Stimulated activated CD8-positive, alpha-beta memory T cell treated with anti-CD3 and anti-CD28 coated beads, Interleukin-2, amount 100 ng/mL, for 1 hour (primary cell): Measurements from ENCODE around the gene KXD1.
"Not testable (repeated sequence)": the region's sequence is repeated elsewhere in the genome, so short reads cannot be mapped to it uniquely, and the experiment has no call there.

Experiments
- DNase-seq, 2 donors: peaks; one replicate each; pipeline ENCODE4 v3.0.0-alpha.2; 2020; ENCODE audit warnings: low read depth in 2 of 2

Gene KXD1

GRCh38 chr19:18580311-18580710 is 22.6 kb downstream of the KXD1 start:
- DNase-seq, result no peak

DNA sequence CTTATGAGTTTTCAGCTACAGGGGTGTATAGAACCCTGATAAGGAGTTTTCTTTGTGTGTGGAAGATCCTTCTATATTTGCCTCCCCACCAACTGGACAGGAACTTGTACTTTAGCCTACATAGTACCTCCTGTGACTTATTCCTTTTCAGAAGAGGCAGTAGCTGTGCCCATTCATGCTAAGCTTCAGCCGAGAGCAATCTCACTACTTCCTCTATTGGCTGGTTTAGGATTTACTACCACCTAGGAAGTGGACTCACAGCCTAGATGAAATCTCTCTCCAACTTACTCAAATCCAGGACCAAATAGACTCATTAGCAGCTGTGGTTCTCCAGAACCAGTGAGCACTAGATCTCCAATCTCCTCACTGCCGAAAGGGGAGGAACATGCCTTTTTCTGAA is 28.6 kb downstream of the KXD1 start:
- DNase-seq, result no peak

- no peak for DNase-seq
These were observed 29.9 kb downstream of the KXD1 start for GRCh38 chr19:18587561-18587960.

GRCh38 chr19:18587962-18588610 is 30.4 kb downstream of the KXD1 start:
- DNase-seq, result no peak

DNA sequence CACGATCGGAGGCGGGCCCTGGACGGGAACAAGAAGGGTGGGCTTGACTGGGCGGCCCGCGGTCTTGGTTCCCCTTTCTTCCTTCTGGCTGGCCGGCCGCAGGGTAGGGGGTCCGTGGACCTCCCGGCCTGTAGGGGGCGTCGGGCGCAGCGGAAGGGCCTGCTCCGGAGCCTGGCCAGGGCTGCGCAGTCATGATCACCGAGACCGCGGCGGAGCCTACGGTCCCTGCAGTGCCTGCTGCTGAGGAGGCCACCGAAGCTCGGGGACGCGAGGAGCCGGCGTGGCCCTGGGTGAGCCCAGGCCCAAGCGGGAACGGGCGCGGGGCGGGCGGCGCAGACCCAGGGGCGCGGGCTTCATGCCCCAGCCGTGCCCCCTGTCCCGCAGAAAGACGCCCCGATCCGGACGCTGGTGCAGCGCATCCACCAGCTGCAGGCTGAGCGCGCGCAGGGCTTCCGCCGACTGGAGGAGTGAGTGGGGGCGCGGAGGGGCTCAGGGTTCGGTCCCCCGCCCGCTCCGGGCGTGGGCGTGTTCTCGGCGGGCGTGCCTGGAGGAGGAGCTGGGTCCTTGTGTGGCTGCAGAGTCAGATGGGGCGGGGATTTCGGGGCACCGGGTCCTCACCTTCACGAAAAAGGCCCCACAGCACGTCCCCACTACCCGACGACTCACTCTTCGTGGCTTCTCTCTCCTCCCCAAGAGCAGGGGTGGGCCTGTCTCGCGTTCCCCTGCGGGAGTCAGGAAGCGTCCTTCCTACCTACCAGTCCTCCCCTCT is 31.1 kb downstream of the KXD1 start, which contains the start of gene REX1BD:
Gene REX1BD, plus strand, starts transcription at position 188 of the 769 bp plus-strand sequence. Its CDS starts 4 bp downstream, at position 192.
- DNase-seq, result peak; percentile 66 to 79

GRCh38 chr19:18589380-18590272 is 32.0 kb downstream of the KXD1 start:
- peak; percentile 34 to 43 for DNase-seq

DNA sequence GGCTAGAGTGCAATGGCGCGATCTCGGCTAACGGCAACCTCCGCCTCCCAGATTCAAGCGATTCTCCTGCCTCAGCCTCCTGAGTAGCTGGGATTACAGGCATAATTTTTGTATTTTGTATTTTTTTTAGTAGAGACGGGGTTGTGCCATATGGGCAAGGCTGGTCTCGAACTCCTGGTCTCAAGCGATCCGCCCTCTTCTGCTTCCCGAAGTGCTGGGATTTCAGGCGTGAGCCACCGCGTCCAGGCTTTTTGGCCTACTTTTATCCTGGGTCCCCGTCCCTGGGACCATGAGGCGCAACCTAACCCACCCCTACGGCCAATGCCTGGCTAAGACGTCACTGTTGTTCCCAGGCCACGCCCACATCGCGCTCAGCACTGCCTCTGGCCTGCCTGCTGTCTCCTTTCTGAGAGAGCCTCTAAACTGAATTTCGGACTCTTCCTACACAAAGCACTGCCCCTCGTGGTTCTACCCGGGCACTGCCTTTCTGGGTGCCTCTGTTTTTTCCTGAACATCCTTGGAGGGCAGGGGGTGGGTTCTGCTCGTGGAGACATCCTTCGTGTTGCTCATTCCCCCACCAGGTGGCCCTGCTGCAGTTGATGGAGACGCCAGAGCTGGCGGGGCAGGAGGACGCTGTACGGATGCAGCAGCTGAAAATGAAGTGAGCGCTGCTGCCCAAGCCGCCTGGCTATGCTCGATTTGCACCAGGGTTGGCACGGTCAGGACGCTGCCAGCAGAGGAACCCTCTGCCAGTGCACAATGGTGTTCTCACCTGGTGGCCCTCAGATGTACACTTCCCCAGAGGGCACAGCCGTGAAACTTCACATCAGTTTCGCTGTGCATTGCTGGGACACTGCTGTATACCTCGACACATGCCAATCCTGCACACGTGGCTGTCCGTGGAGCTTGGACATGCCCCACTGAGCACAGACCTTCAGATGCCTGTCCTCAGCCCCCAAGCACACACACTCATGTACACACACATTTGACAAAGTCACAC is 32.9 kb downstream of the KXD1 start:
- no peak for DNase-seq

GRCh38 chr19:18591735-18592385 is 34.2 kb downstream of the KXD1 start:
- DNase-seq, result no peak

- DNase-seq, result not testable (repeated sequence)
These were observed 35.1 kb downstream of the KXD1 start for GRCh38 chr19:18592732-18593131.

DNA sequence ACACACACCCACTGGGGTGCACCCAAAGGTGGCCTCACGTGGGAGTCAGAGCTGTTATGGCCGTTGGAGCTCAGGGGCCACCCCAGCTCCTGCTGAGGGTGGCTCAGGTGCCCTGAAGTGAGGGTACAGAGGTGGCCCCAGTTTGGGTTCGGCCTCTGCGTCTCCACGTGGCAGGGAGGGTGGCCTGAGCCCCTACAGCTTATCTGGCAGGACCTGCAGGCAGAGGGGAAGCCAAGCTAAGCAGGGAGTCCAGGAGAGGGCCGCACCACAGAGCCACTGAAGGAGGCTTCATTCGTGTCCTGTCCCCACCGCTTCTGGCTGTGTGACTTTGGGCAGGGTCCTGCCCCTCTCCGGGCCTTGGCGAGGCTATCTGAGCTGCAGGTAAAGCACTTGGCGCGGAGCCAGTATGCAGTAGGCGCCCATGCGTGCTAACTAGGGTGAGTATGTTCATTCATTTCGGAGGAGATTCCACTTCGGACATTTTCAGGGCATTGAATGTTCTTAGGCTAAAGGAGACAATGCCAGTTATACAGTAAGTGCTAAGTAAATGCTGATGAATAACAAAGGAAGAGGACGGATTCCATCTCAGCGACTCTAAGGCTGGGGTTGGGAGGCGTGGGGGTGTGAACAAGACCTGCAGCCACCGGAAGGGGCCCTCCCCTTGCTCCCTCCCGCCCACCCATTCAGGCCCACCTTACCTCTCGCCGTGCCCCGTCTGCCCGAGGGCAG is 35.9 kb downstream of the KXD1 start:
- DNase-seq, result no peak

- peak; percentile 50 to 55 for DNase-seq
These were observed 36.6 kb downstream of the KXD1 start for GRCh38 chr19:18594096-18594823.

GRCh38 chr19:18594824-18595373 is 37.2 kb downstream of the KXD1 start:
- DNase-seq, result no peak

DNA sequence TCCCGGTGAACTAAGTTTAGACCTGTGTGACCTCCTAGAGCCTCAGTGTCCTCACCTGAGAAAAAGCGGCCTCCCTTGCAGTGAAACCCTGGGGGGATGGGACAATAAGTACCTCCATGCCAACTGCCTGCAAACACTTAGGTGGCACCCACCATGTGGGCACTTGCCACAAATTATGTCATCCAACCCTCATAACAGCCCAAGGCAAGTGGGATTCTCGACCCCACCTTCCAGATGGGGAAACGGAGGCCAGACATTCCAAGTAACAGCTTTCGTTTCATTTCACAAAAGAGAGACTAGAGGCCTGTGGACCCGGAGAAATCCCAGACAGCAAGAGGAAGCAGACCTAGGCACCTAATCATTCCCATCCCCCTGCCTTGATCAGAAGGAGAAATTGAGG is 37.8 kb downstream of the KXD1 start:
- no peak for DNase-seq

GRCh38 chr19:18596752-18597157 is 39.1 kb downstream of the KXD1 start:
- DNase-seq, result no peak

DNA sequence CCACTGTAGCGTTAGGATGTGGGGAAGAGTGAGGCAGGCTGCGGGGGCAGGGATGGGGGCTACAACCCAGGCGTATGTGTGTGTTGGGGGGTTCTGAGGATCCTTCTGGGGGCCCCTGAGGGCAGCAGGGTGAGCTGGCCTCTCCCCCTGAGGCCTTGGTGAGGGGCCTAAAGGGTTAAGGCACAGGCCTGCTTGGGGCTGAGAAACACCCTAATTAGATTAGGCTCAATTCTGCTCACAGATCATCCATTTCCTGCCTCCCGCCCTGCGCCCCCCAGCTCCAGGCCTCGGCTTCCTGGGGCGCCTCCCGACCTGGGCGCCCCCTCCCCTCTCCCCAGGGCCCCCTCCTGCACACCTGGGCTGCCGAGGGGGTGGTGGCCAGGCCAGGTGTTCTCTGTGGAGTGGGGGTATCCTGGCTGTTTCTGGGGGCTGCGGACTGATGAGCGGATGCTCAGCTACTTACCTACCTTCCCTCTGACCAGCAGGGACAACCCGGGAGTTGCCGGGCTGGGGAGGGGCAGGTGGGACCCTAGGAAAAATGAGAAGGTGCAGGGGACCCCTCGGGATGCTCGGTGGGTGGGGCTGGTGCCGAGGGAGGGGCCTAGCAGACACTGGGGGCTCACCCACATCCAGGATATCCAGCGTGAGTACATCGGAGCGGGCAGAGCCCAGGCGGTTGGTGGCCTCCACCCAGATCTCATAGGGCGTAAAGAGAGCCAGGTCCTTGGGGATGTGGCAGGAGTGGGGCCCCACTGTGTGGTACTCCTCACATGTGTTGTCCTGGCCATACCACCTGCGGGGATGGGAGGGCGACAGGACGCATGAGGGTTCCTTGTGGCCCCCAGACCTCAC is 40.4 kb downstream of the KXD1 start:
- DNase-seq, result no peak

- no peak for DNase-seq
These were observed 41.8 kb downstream of the KXD1 start for GRCh38 chr19:18599485-18599884.

DNA sequence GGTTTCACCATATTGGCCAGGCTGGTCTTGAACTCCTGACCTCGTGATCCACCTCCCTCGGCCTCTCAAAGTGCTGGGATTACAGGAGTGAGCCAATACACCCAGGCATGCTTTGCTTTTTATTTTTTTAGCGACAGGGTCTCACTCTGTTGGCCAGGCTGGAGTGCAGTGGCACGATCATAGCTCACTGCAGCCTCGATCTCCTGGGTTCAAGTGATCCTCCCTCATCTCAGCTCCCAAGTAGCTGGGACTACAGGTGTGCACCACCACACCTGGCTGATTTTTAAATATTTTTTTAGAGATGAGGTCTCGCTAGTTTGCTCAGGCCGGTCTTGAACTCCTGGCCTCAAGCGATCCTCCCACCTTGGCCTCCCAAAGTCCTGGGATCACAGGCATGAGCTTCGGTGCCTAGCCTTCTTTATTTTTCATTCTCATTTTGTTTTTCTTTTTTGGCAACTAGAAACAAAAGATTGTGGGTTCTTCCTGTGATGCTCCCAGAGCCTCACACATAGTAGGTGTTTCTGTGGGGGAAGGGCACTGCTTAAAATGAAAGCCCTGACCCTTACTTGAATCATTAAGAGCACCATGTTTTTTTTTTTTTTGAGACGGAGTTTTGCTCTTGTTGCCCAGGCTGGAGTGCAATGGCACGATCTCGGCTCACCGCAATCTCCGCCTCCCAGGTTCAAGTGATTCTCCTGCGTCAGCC is 43.2 kb downstream of the KXD1 start:
- DNase-seq, result not testable (repeated sequence)
